Neutrophil (primary cell): Measurements from ENCODE around the gene VSTM4.

ENCODE experiments used
- H3K27ac ChIP-seq: fragments of 200-600 bp; sonication (generic); 2 replicates; pipeline ENCODE4 v1.5.1; 2016; ENCODE audit warnings: mild to moderate bottlenecking, moderate library complexity
- H3K27me3 ChIP-seq: fragments of 200-600 bp; sonication (generic); 2 replicates; pipeline ENCODE4 v1.6.0; 2016; ENCODE audit warnings: mild to moderate bottlenecking
- H3K36me3 ChIP-seq: fragments of 200-600 bp; sonication (generic); 2 replicates; pipeline ENCODE4 v1.5.1; 2017
- H3K4me1 ChIP-seq, 2 experiments: fragments of 200-600 bp in 1 of 2; sonication (generic) in 1 of 2; 1 replicate in 1 of 2; 2 replicates in 1 of 2; pipeline versions ENCODE4 v1.5.1 to v1.6.1; 2013 to 2016; ENCODE audit warnings: low read depth in 1 of 2, low read length in 1 of 2, mild to moderate bottlenecking in 1 of 2, moderate library complexity in 1 of 2; ENCODE audit not compliant: control insufficient read depth in 1 of 2, insufficient read depth in 1 of 2
- H3K4me3 ChIP-seq, 2 experiments: fragments of 200-600 bp in 1 of 2; sonication (generic) in 1 of 2; 1 replicate in 1 of 2; 2 replicates in 1 of 2; pipeline ENCODE4 v1.5.1; 2013 to 2016; ENCODE audit warnings: low read depth in 1 of 2, low read length in 1 of 2, mild to moderate bottlenecking in 1 of 2, moderate library complexity in 1 of 2
- H3K9me3 ChIP-seq: fragments of 200-600 bp; sonication (generic); 2 replicates; pipeline ENCODE4 v1.5.1; 2016
- CTCF ChIP-seq: fragments of 200-600 bp; sonication (generic); IDR thresholded peaks from 2 replicates; pipeline ENCODE4 v1.5.1; 2016; ENCODE audit warnings: antibody characterized with exemption

Gene VSTM4

GRCh38 chr10:49089557-49090188, 25.6 kb downstream of the VSTM4 start:
- H3K9me3 ChIP-seq = no peaks in the 10 kb centered on the region
- H3K4me1 ChIP-seq = no peaks in the 10 kb centered on the region
- no peak for TF ChIP-seq CTCF
- H3K4me3 ChIP-seq = no peak overlapping the region
- no peaks in the 10 kb centered on the region for H3K27me3 ChIP-seq
- no peak overlapping the region for H3K27ac ChIP-seq
- H3K36me3 ChIP-seq = no peaks in the 10 kb centered on the region

DNA sequence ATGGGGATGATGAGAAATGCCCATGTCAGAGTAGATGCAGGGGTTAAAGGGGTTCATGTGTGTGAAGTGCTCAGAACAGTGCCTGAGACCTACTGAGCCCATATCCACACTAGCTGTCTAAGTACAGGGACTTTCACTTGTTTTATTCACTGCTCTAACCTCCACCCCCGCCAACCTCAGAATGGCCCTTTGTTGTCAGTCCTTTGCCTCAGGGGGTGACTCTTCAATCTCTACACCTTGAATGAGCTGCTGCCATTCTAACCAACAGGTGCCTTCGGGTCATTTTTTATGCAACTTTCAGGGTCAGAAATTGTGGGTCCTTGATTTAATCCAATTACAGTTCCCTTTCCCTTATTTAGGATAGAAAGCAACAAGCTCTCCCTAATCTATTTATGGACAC, 26.2 kb downstream of the VSTM4 start:
- no peak overlapping the region for H3K4me3 ChIP-seq
- no peaks in the 10 kb centered on the region for H3K4me1 ChIP-seq
- TF ChIP-seq CTCF = no peak
- no peak overlapping the region for H3K27ac ChIP-seq
- H3K27me3 ChIP-seq = no peaks in the 10 kb centered on the region
- H3K36me3 ChIP-seq = no peaks in the 10 kb centered on the region
- no peaks in the 10 kb centered on the region for H3K9me3 ChIP-seq

GRCh38 chr10:49086889-49087288, 28.4 kb downstream of the VSTM4 start:
- Histone ChIP-seq H3K4me1 (no peaks in the 10 kb centered on the region), H3K36me3 (no peaks in the 10 kb centered on the region), H3K9me3 (no peaks in the 10 kb centered on the region), H3K4me3 (no peak overlapping the region), H3K27me3 (no peaks in the 10 kb centered on the region), H3K27ac (no peak overlapping the region)
- TF ChIP-seq CTCF = no peak

DNA sequence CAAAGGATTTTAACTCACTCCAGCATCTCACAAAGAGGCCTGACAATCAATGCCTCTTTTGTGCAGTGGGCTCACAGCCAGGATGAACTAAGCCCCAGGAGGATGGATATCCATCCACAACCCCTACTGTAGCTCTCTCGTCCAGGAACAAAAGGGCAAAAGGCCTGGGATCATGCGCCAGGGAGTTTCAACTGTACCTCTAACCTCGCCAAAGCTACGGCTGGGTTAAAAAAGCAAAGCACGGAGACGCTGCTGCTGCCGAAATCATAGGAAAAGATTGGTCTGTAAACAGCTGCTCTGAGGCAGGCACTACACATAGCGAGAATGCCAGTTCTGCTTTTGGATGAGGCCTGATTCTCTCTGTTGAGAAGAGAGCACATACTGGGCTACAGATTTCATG, 32.1 kb downstream of the VSTM4 start:
- Histone ChIP-seq H3K36me3 (no peaks in the 10 kb centered on the region), H3K4me3 (no peak overlapping the region), H3K9me3 (no peaks in the 10 kb centered on the region), H3K27ac (no peak overlapping the region), H3K4me1 (no peaks in the 10 kb centered on the region), H3K27me3 (no peaks in the 10 kb centered on the region)
- TF ChIP-seq CTCF = no peak

- Histone ChIP-seq H3K4me1 (no peaks in the 10 kb centered on the region), H3K4me3 (no peak overlapping the region), H3K9me3 (no peaks in the 10 kb centered on the region), H3K36me3 (no peaks in the 10 kb centered on the region), H3K27me3 (no peaks in the 10 kb centered on the region), H3K27ac (no peak overlapping the region)
- no peak for TF ChIP-seq CTCF
Observed at GRCh38 chr10:49082766-49083165, 32.6 kb downstream of the VSTM4 start.
